GM12878 (cell line): ENCODE measurements around the gene ADGRG7.

Experiments used
- CTCF ChIP-seq, 3 experiments: IDR thresholded peaks in 2 of 3; conservative IDR thresholded peaks in 1 of 3; 2 replicates each; pipeline ENCODE4 v1.5.1; 2011; ENCODE audit warnings: low read depth in 3 of 3, low read length in 3 of 3, mild to moderate bottlenecking in 3 of 3, control low read depth in 2 of 3, moderate library complexity in 2 of 3, inconsistent platforms in 1 of 3, mixed read lengths in 1 of 3; ENCODE audit not compliant: control insufficient read depth in 2 of 3, insufficient read depth in 1 of 3; ENCODE audit errors: extremely low read depth in 1 of 3
- EZH2 ChIP-seq: IDR thresholded peaks from 2 replicates; pipeline ENCODE4 v1.6.1; 2012; ENCODE audit warnings: low read depth, mild to moderate bottlenecking, control low read depth, inconsistent platforms, low read length, borderline replicate concordance; ENCODE audit not compliant: control insufficient read depth
- GABPA ChIP-seq: IDR thresholded peaks from 2 replicates; pipeline ENCODE4 v1.6.1; 2014; ENCODE audit warnings: antibody characterized with exemption, low read depth, mild to moderate bottlenecking, inconsistent platforms
- POLR2A ChIP-seq: IDR thresholded peaks from 2 replicates; pipeline ENCODE4 v1.6.1; 2011; ENCODE audit warnings: low read depth, mild to moderate bottlenecking, low read length
- REST ChIP-seq: IDR thresholded peaks from 2 replicates; pipeline ENCODE4 v1.6.1; 2012; ENCODE audit warnings: mild to moderate bottlenecking, low read depth, low read length
- SREBF2 ChIP-seq: IDR thresholded peaks from 2 replicates; pipeline ENCODE4 v1.6.1; 2012; ENCODE audit warnings: mild to moderate bottlenecking, low read length
- ZZZ3 ChIP-seq: IDR thresholded peaks from 2 replicates; pipeline ENCODE4 v1.6.1; 2011; ENCODE audit warnings: low read depth; ENCODE audit not compliant: control insufficient read depth, insufficient read length
- TF ChIP-seq, protein P1 (sequence below): IDR thresholded peaks from 2 replicates; pipeline ENCODE4 v1.6.1; 2012; ENCODE audit warnings: low read depth, low read length, improper control_type of control experiment

- no peak for TF ChIP-seq REST
- TF ChIP-seq POLR2A, result no peak
- TF ChIP-seq GABPA, result no peak
- TF ChIP-seq CTCF (IDR thresholded peaks at IDR 0.05 in 2 of 3, conservative IDR thresholded peaks at IDR 0.05 in 1 of 3; ENCODE audit: control insufficient read depth in 2 of 3, extremely low read depth in 1 of 3, insufficient read depth in 1 of 3, low read depth in 3 of 3, low read length in 3 of 3), result no peak
- TF ChIP-seq EZH2, result no peak
- no peak for TF ChIP-seq SREBF2
- TF ChIP-seq ZZZ3, result no peak
- TF ChIP-seq, protein P1, sequence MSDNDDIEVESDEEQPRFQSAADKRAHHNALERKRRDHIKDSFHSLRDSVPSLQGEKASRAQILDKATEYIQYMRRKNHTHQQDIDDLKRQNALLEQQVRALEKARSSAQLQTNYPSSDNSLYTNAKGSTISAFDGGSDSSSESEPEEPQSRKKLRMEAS, result no peak
Observed at GRCh38 chr3:100702980-100703345, 93.6 kb downstream of the ADGRG7 start.
